Endothelial cell of umbilical vein (primary cell): ENCODE measurements around the gene IGFL1. TPM values are rescaled to one million over a fixed set of nuclear protein-coding genes. Genes with fewer than 3 reads are reported as not detected.

Source experiments
- Bru-seq: library from RNA; stranded (reverse); fragments of 400-500 nt; gene quantifications from one replicate; lab custom pipeline; 2021; lab: Mats Ljungman, UMichigan
- BruChase-seq, 2 experiments: library from RNA; stranded (reverse); fragments of 400-500 nt; gene quantifications; one replicate each; lab custom pipeline; 2021; lab: Mats Ljungman, UMichigan
- BruUV-seq: library from RNA; stranded (reverse); fragments of 400-500 nt; replicated peaks from 2 replicates; lab custom pipeline; 2021; lab: Mats Ljungman, UMichigan
- CTCF ChIA-PET: fragments of 300-600, 350-600 bp; sonication (Branson Sonifier 250); formaldehyde crosslinking; loops from one replicate; lab custom pipeline; 2021; ENCODE audit warnings: antibody characterized with exemption, inconsistent platforms; lab: Charles Lee
- POLR2A ChIA-PET: fragments of 300-600, 350-600 bp; sonication (Branson Sonifier 250); formaldehyde crosslinking; loops from one replicate; lab custom pipeline; 2021; ENCODE audit warnings: antibody characterized with exemption, inconsistent platforms; lab: Charles Lee
- DNase-seq: peaks from one replicate; pipeline ENCODE4 v3.0.0-alpha.2; 2011; ENCODE audit warnings: low read depth, low spot score
- FAIRE-seq: peaks from 2 replicates; lab custom pipeline; 2011; peaks lifted over from hg19 to GRCh38; lab: Jason Lieb, UNC
- H2AFZ ChIP-seq: 2 replicates; pipeline ENCODE4 v1.6.0; 2012; ENCODE audit warnings: low read depth, low read length, control low read depth, inconsistent platforms
- H3K27ac ChIP-seq: 2 replicates; pipeline ENCODE4 v1.5.1; 2011; ENCODE audit warnings: low read depth, mild to moderate bottlenecking, control low read depth, low read length, moderate library complexity; ENCODE audit not compliant: insufficient read depth
- H3K27me3 ChIP-seq, 2 experiments: 2 replicates each; pipeline versions ENCODE4 v1.6.0 to v1.6.1; 2011; ENCODE audit warnings: low read length in 2 of 2, mixed read lengths in 1 of 2; ENCODE audit not compliant: control insufficient read depth in 2 of 2, insufficient read depth in 2 of 2
- H3K36me3 ChIP-seq, 2 experiments: 2 replicates in 1 of 2; 3 replicates in 1 of 2; pipeline ENCODE4 v1.5.1; 2011; ENCODE audit warnings: low read length in 2 of 2, mild to moderate bottlenecking in 1 of 2, moderate library complexity in 1 of 2; ENCODE audit not compliant: control insufficient read depth in 2 of 2, insufficient read depth in 2 of 2; ENCODE audit errors: extremely low read depth in 1 of 2
- H3K4me1 ChIP-seq: 3 replicates; pipeline ENCODE4 v1.5.1; 2011; ENCODE audit warnings: mild to moderate bottlenecking, low read length; ENCODE audit not compliant: control insufficient read depth, insufficient read depth; ENCODE audit errors: extremely low read depth
- H3K4me2 ChIP-seq: 2 replicates; pipeline ENCODE4 v1.6.1; 2011; ENCODE audit warnings: low read length, control low read depth, mixed read lengths; ENCODE audit not compliant: insufficient read depth
- H3K4me3 ChIP-seq, 3 experiments: fragments of 200-600 bp in 1 of 3; sonication (generic), shearing (Covaris generic) in 1 of 3; replicated peaks in 1 of 3; 2 replicates each; pipeline ENCODE4 v1.5.1; 2011 to 2016; ENCODE audit warnings: control low read depth in 3 of 3, low read length in 3 of 3, mild to moderate bottlenecking in 2 of 3, inconsistent platforms in 1 of 3, low read depth in 1 of 3, moderate library complexity in 1 of 3; ENCODE audit not compliant: insufficient read depth in 1 of 3
- H3K79me2 ChIP-seq: 2 replicates; pipeline ENCODE4 v1.6.0; 2012; ENCODE audit warnings: low read length, inconsistent platforms; ENCODE audit not compliant: control insufficient read depth, insufficient read depth
- H3K9ac ChIP-seq: replicated peaks from 2 replicates; pipeline ENCODE3; 2011; ENCODE audit warnings: low read length, control low read depth; ENCODE audit not compliant: insufficient read depth; ENCODE audit errors: extremely low read depth
- H3K9me1 ChIP-seq: replicated peaks from 3 replicates; pipeline ENCODE4 v1.6.0; 2011; ENCODE audit warnings: mild to moderate bottlenecking, low read length; ENCODE audit not compliant: control insufficient read depth, insufficient read depth; ENCODE audit errors: extremely low read depth
- H3K9me3 ChIP-seq: replicated peaks from 2 replicates; pipeline ENCODE4 v1.5.1; 2012; ENCODE audit warnings: low read length, inconsistent platforms; ENCODE audit not compliant: control insufficient read depth, insufficient read depth
- H4K20me1 ChIP-seq: replicated peaks from 2 replicates; pipeline ENCODE3; 2011; ENCODE audit warnings: mild to moderate bottlenecking, low read length; ENCODE audit not compliant: control insufficient read depth, insufficient read depth; ENCODE audit errors: extremely low read depth
- CTCF ChIP-seq, 2 donors: IDR thresholded peaks; 1 replicate in 1 of 2; 2 replicates in 1 of 2; pipeline ENCODE4 v1.5.1; 2011; ENCODE audit warnings: low read length in 2 of 2, mild to moderate bottlenecking in 2 of 2, moderate library complexity in 2 of 2, control low read depth in 1 of 2, inconsistent platforms in 1 of 2, low read depth in 1 of 2; ENCODE audit not compliant: insufficient read depth in 1 of 2; ENCODE audit errors: extremely low read depth in 1 of 2
- EZH2 ChIP-seq: IDR thresholded peaks from 2 replicates; pipeline ENCODE4 v1.6.1; 2012; ENCODE audit warnings: borderline replicate concordance, low read depth, mild to moderate bottlenecking, moderate library complexity, low read length, inconsistent platforms; ENCODE audit not compliant: severe bottlenecking
- FOS ChIP-seq: IDR thresholded peaks from 2 replicates; pipeline ENCODE4 v1.6.1; 2011; ENCODE audit warnings: mild to moderate bottlenecking, low read length, moderate library complexity, borderline replicate concordance; ENCODE audit not compliant: insufficient read depth
- GATA2 ChIP-seq: IDR thresholded peaks from 2 replicates; pipeline ENCODE4 v1.7.0; 2011; ENCODE audit warnings: low read depth, mild to moderate bottlenecking, moderate library complexity, mixed read lengths, low read length; ENCODE audit not compliant: insufficient read length, insufficient read depth
- JUN ChIP-seq: IDR thresholded peaks from 2 replicates; pipeline ENCODE4 v1.6.1; 2011; ENCODE audit warnings: borderline replicate concordance, low read depth; ENCODE audit not compliant: insufficient read length, insufficient read depth
- MYC ChIP-seq: IDR thresholded peaks from one replicate; pipeline ENCODE4 v1.6.1; 2011; ENCODE audit warnings: mild to moderate bottlenecking, low read depth, low read length
- POLR2A ChIP-seq: IDR thresholded peaks from 2 replicates; pipeline ENCODE4 v1.6.1; 2012; ENCODE audit warnings: low read depth, mild to moderate bottlenecking, control low read depth, low read length
- POLR2AphosphoS5 ChIP-seq: IDR thresholded peaks from 2 replicates; pipeline ENCODE4 v1.6.1; 2012; ENCODE audit warnings: low read depth, mild to moderate bottlenecking, control low read depth, low read length, moderate library complexity; ENCODE audit not compliant: insufficient read depth
- dilution Hi-C: fragments of 300-500 bp; cut with MboI; formaldehyde crosslinking; loops from one replicate; pipeline ENCODE4 v1.15.0; 2019; ENCODE audit warnings: low sequenced_read_pairs; ENCODE audit not compliant: extremely low pct_ligation_motif_present
- intact Hi-C: fragments of 100-400 bp; cut with micrococcal nuclease; formaldehyde crosslinking; loops from one replicate; pipeline ENCODE4 v1.10.0; 2022
- long read RNA-seq: library from polyadenylated mRNA; stranded (forward); transcript quantifications from one replicate; pipeline ENCODE4 v2.0.0, GENCODE V29; 2021
- polyA minus RNA-seq, 3 experiments: library from RNA; depleted of rRNA, polyadenylated mRNA; stranded (reverse); fragments of >200 nt; gene quantifications; 1 replicate in 1 of 3; 2 replicates in 2 of 3; pipeline ENCODE4 v1.2.3, GENCODE V29; 2011
- polyA plus RNA-seq, 4 experiments: library from polyadenylated mRNA; depleted of rRNA in 3 of 4; stranded (reverse) in 3 of 4; unstranded in 1 of 4; fragments of >200 nt; gene quantifications; 2 replicates each; pipeline versions ENCODE4 v1.2.1 to v1.2.3, GENCODE V29; 2011 to 2012; ENCODE audit warnings: missing spikeins in 1 of 4
- total RNA-seq: library from RNA; stranded (reverse); gene quantifications from 2 replicates; pipeline ENCODE4 v1.2.3, GENCODE V29; 2021
- TF ChIP-seq, protein P1 (sequence below): IDR thresholded peaks from 2 replicates; pipeline ENCODE4 v1.6.1; 2011; ENCODE audit not compliant: insufficient read depth, insufficient read length

Gene IGFL1
- total RNA-seq (not detected in 2 replicates), polyA plus RNA-seq (not detected in 2 replicates), polyA minus RNA-seq (not detected in 2 replicates), Bru-seq, nascent RNA (not detected), BruChase-seq, experiment 1, labeled RNA remaining after a 6-hour chase (not detected), BruChase-seq, experiment 2, labeled RNA remaining after a 2-hour chase (not detected)
- not detected in 2 replicates for polyA plus RNA-seq (2011; cell fraction: cytosol; rRNA removed)
- polyA plus RNA-seq (2011; cell fraction: nucleus; rRNA removed), result not detected in 2 replicates
- polyA plus RNA-seq (2012), result not detected in 2 replicates
- not detected for polyA minus RNA-seq (2011; cell fraction: cytosol; rRNA and poly(A)+ RNA removed)
- polyA minus RNA-seq (2011; cell fraction: nucleus; rRNA and poly(A)+ RNA removed), result not detected in 2 replicates
- long read RNA-seq, result 0 reads

DNA sequence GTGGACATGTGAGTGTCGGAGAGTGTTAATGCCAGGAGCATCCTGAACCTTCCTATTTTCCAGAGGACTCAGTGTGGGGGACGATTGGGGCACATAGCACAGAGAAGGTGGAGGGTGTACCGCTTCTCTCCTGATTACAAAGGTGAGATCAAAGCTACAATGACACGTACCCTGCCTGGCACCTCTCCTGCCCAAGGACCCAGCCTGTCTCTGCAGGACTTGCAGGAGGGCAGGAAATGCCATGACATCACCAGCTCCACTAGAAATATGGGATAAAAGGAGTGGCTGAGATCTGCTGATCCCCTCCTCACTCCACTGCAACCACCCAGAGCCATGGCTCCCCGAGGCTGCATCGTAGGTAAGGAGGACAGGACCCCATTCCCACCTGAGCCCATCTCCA lies at the start of gene IGFL1:
TSS of gene IGFL1 (plus strand) at position 301 of the 400 bp plus-strand sequence. CDS start at position 334, 33 bp downstream.
- Histone ChIP-seq H3K9ac (no peak within 1 kb of the TSS), H3K4me1 (no peaks in the 10 kb centered on the region), H3K9me3 (no peaks in the 10 kb centered on the region), H4K20me1 (no peaks in the 10 kb centered on the region), H3K36me3 (no peaks in the 10 kb centered on the region), H3K79me2 (no peaks in the 10 kb centered on the region), H3K9me1 (no peaks in the 10 kb centered on the region), H3K4me2 (no peak within 1 kb of the TSS), H3K4me3 (no peak within 1 kb of the TSS), H2AFZ (no peak within 1 kb of the TSS), H3K27ac (no peak within 1 kb of the TSS), H3K27me3 (peaks cover 0 to 4% of the 10 kb centered on the region in 2 experiments)
- DNase-seq (no peak), FAIRE-seq (no peak)
- CTCF ChIA-PET, result interaction anchor here (1.1 kb wide), 1 partner anchor 40 kb away, joined by 5 read pairs; no protein-coding TSS in a partner anchor
- POLR2A ChIA-PET, result no interaction called here
- no peak for TF ChIP-seq CTCF (IDR thresholded peaks at IDR 0.05; ENCODE audit: extremely low read depth in 1 of 2, insufficient read depth in 1 of 2, low read depth in 1 of 2, low read length in 2 of 2)
- no peak for TF ChIP-seq FOS
- no peak for TF ChIP-seq POLR2A
- TF ChIP-seq, protein P1, sequence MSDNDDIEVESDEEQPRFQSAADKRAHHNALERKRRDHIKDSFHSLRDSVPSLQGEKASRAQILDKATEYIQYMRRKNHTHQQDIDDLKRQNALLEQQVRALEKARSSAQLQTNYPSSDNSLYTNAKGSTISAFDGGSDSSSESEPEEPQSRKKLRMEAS, result no peak
- TF ChIP-seq MYC, result no peak
- no peak for TF ChIP-seq GATA2
- no peak for TF ChIP-seq EZH2
- no peak for TF ChIP-seq POLR2AphosphoS5
- TF ChIP-seq JUN, result no peak
- intact Hi-C loops (no loop called here), dilution Hi-C loops (no loop called here)
- BruUV-seq, result no TSS peak
